Measurements from ENCODE around the gene TMEM130. TPM values are rescaled to one million over a fixed set of nuclear protein-coding genes. Genes with fewer than 3 reads are reported as not detected.

The TMEM130 gene
- total RNA-seq, 2 experiments from 2014 or later = 0.38 TPM; not detected in 1

DNA sequence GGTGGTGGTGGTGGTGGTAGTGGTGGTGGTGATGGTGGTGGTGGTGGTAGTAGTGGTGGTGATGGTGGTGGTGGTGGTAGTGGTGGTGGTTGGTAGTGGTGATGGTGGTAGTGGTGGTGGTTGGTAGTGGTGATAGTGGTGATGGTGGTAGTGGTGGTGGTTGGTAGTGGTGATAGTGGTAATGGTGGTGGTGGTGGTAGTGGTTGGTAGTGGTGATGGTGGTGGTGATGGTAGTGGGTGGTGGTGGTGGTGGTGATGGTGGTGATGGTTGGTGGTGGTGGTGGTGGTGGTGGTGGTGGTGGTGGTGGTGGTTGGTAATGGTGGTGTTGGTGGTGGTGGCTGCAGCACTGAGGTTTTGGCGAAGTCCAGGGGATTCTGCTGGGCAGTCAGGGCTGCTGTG, 58.5 kb downstream of the TMEM130 start:
- Mint-ChIP-seq H3K4me1 (ENCODE audit: low read depth) (no peaks in the 10 kb centered on the region), H3K9me3 (peaks cover 3% of the 10 kb centered on the region), H3K27ac (no peak overlapping the region), H3K27me3 (peaks cover 9% of the 10 kb centered on the region), H3K36me3 (ENCODE audit: low read depth) (no peaks in the 10 kb centered on the region), H3K4me3 (no peak overlapping the region)
- ATAC-seq (no peak), DNase-seq (no peak)
- CTCF ChIA-PET = no interaction called here
- TF ChIP-seq, protein P1, sequence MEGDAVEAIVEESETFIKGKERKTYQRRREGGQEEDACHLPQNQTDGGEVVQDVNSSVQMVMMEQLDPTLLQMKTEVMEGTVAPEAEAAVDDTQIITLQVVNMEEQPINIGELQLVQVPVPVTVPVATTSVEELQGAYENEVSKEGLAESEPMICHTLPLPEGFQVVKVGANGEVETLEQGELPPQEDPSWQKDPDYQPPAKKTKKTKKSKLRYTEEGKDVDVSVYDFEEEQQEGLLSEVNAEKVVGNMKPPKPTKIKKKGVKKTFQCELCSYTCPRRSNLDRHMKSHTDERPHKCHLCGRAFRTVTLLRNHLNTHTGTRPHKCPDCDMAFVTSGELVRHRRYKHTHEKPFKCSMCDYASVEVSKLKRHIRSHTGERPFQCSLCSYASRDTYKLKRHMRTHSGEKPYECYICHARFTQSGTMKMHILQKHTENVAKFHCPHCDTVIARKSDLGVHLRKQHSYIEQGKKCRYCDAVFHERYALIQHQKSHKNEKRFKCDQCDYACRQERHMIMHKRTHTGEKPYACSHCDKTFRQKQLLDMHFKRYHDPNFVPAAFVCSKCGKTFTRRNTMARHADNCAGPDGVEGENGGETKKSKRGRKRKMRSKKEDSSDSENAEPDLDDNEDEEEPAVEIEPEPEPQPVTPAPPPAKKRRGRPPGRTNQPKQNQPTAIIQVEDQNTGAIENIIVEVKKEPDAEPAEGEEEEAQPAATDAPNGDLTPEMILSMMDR (IDR thresholded peaks at IDR 0.05) = no peak
- intact Hi-C loops (cut with micrococcal nuclease) = no loop called here
- POLR2A ChIA-PET = no interaction called here

DNA sequence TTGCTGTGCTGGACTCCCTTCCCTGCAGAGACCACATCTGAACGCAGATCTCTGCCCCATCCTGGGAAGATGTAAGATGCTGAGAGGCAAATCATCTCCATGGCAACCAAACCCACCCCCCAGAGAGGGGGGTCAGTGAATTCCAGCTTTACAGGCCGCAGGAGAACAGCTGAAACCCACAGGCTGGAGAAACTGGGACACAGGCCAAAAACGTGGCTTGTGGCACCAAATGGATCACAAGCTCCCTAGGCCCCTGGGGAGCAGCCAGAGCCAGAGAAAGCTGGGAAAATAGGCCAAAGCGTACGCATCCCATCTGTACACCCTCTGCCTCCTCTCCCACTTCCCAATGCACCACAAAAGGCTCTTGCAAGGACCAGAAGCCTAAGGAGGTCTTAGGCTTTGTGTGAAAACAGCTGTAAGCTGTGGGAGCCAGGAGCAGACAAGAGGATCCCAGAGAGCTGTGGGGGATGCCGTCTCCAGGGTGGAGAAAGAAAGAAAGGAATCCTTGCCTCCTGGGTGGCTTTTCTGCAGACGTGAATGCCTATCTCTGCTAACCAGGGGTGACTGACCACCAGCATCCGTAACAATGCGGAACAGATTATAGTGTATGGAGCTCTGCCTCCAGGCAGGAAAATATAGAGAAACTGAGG, 59.5 kb downstream of the TMEM130 start:
- DNase-seq = no peak
- Mint-ChIP-seq H3K4me3 (no peak overlapping the region), H3K4me1 (ENCODE audit: low read depth) (no peaks in the 10 kb centered on the region), H3K9me3 (peaks cover 3% of the 10 kb centered on the region), H3K27me3 (peaks cover 6% of the 10 kb centered on the region), H3K36me3 (ENCODE audit: low read depth) (no peaks in the 10 kb centered on the region), H3K27ac (no peak overlapping the region)
- CTCF ChIA-PET = no interaction called here
- intact Hi-C loops (cut with micrococcal nuclease) = no loop called here
- no peak for ATAC-seq
- TF ChIP-seq, protein P1 (IDR thresholded peaks at IDR 0.05) = no peak
- POLR2A ChIA-PET = interaction anchor here (0.6 kb wide), 1 partner anchor 980 kb away, joined by 3 read pairs; no protein-coding TSS in a partner anchor

DNA sequence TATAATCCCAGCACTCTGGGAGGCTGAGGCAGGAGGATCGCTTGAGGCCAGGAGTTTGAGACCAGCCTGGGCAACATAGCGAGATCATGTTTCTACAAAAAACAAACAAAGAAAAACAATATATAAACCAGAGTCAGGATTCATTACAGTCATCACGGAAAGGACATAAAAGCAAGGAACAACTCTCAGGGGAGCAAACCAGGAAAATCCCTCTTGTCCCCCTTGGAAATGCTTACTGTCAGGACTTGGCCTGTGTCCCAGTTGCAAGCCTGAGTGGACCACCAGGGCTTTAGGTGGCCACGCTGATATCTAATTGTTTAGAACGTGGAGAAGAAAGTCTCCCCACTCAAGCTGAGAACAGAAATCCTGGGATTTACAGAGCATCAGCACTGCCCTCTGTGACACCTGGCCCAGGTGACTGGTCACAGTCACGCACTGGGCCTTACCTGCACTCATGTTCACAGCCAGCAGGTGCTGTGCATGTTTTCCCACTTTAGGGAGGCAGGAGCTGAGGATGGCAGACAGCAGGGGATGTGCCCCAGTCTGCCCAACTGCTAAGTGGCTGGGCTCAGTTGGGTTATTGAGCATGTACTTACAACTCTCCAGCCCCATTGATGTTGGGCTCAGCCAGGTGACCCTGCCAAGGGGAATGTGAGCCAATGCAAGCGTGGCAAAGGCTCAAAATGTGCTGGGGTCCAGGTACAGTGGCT, 60.9 kb downstream of the TMEM130 start:
- H3K27me3 Mint-ChIP-seq = peaks cover 2% of the 10 kb centered on the region
- POLR2A ChIA-PET = no interaction called here

GRCh38 chr7:98807068-98808048, 62.5 kb downstream of the TMEM130 start:
- intact Hi-C loops (cut with micrococcal nuclease) = no loop called here

More for the DNA sequence above, 60.9 kb downstream of the TMEM130 start:
- H3K9me3 Mint-ChIP-seq = peaks cover 3% of the 10 kb centered on the region
- ATAC-seq = no peak
- no peaks in the 10 kb centered on the region for H3K36me3 Mint-ChIP-seq (ENCODE audit: low read depth)
- DNase-seq = no peak
- no peak overlapping the region for H3K27ac Mint-ChIP-seq
- TF ChIP-seq, protein P1 (IDR thresholded peaks at IDR 0.05) = no peak
- CTCF ChIA-PET = no interaction called here
- intact Hi-C loops (cut with micrococcal nuclease) = no loop called here
- H3K4me3 Mint-ChIP-seq = no peak overlapping the region
- no peaks in the 10 kb centered on the region for H3K4me1 Mint-ChIP-seq (ENCODE audit: low read depth)

More at GRCh38 chr7:98807068-98808048, 62.5 kb downstream of the TMEM130 start:
- Mint-ChIP-seq H3K36me3 (ENCODE audit: low read depth) (no peaks in the 10 kb centered on the region), H3K27ac (no peak overlapping the region), H3K4me3 (no peak overlapping the region), H3K9me3 (peaks cover 3% of the 10 kb centered on the region), H3K4me1 (ENCODE audit: low read depth) (no peaks in the 10 kb centered on the region), H3K27me3 (peaks cover 6% of the 10 kb centered on the region)
- CTCF ChIA-PET = no interaction called here
- POLR2A ChIA-PET = no interaction called here
- TF ChIP-seq, protein P1 (IDR thresholded peaks at IDR 0.05) = no peak
- ATAC-seq (no peak), DNase-seq (no peak)

Data from activated CD8-positive, alpha-beta T cell treated with anti-CD3 and anti-CD28 coated beads for 36 hours (primary cell).